GM23338 (cell line): ENCODE data around the gene STOX2. TPM values are rescaled to one million over a fixed set of nuclear protein-coding genes. Genes with fewer than 3 reads are reported as not detected.

Experiments
- ATAC-seq: fragments of 200-7000 bp; cut with Tn5 transposase; 3 replicates; pipeline ENCODE4 v1.9.1; 2020
- DNase-seq: peaks from one replicate; pipeline ENCODE4 v3.0.0-alpha.2; 2015; ENCODE audit warnings: low spot score
- H2AFZ ChIP-seq: fragments of 200-600 bp; sonication (generic); 2 replicates; pipeline ENCODE4 v1.8.0; 2016; ENCODE audit warnings: antibody characterized with exemption, mild to moderate bottlenecking, moderate library complexity
- H3F3A ChIP-seq: fragments of 200-600 bp; sonication (generic); replicated peaks from 2 replicates; pipeline ENCODE4 v1.8.0; 2017; ENCODE audit warnings: antibody characterized with exemption, mixed run types, low read depth
- H3K27ac ChIP-seq: fragments of 200-600 bp; sonication (generic); 2 replicates; pipeline ENCODE4 v1.6.1; 2016; ENCODE audit warnings: low read depth
- H3K27me3 ChIP-seq: fragments of 200-600 bp; sonication (generic); 2 replicates; pipeline ENCODE4 v1.8.0; 2016; ENCODE audit warnings: mild to moderate bottlenecking, mixed run types, moderate library complexity; ENCODE audit not compliant: insufficient read depth
- H3K36me3 ChIP-seq: fragments of 200-600 bp; sonication (generic); 2 replicates; pipeline ENCODE4 v1.8.0; 2016; ENCODE audit warnings: mild to moderate bottlenecking; ENCODE audit not compliant: insufficient read depth
- H3K4me1 ChIP-seq: fragments of 200-600 bp; sonication (generic); 2 replicates; pipeline ENCODE4 v1.8.0; 2016; ENCODE audit warnings: mild to moderate bottlenecking, moderate library complexity; ENCODE audit not compliant: insufficient read depth
- H3K4me2 ChIP-seq: fragments of 200-600 bp; sonication (generic); 2 replicates; pipeline ENCODE4 v1.7.1; 2017; ENCODE audit warnings: mixed run types
- H3K4me3 ChIP-seq: fragments of 200-600 bp; sonication (generic); 2 replicates; pipeline ENCODE4 v1.6.1; 2016; ENCODE audit warnings: mixed run types
- H3K79me2 ChIP-seq: fragments of 200-600 bp; sonication (generic); replicated peaks from 2 replicates; pipeline ENCODE4 v1.8.0; 2017; ENCODE audit warnings: mild to moderate bottlenecking; ENCODE audit not compliant: insufficient read depth
- H3K9me2 ChIP-seq: fragments of 200-600 bp; sonication (generic); 2 replicates; pipeline ENCODE4 v1.8.0; 2017; ENCODE audit not compliant: insufficient read depth
- H4K20me1 ChIP-seq: fragments of 200-600 bp; sonication (generic); replicated peaks from 2 replicates; pipeline ENCODE4 v1.8.0; 2017; ENCODE audit warnings: mild to moderate bottlenecking; ENCODE audit not compliant: insufficient read depth
- H3K27ac Mint-ChIP-seq: 2 replicates; pipeline ENCODE4 v1.8.0; 2020; ENCODE audit warnings: inconsistent platforms, mild to moderate bottlenecking, moderate library complexity, mixed read lengths
- H3K27me3 Mint-ChIP-seq: 3 replicates; pipeline ENCODE4 v1.8.0; 2022; ENCODE audit warnings: low read depth, mild to moderate bottlenecking, moderate library complexity, mixed read lengths, inconsistent platforms; ENCODE audit not compliant: insufficient read depth, poor library complexity
- H3K36me3 Mint-ChIP-seq: 3 replicates; pipeline ENCODE4 v1.8.0; 2021; ENCODE audit warnings: low read depth, mild to moderate bottlenecking, inconsistent platforms, moderate library complexity, mixed read lengths
- H3K4me1 Mint-ChIP-seq: 3 replicates; pipeline ENCODE4 v1.8.0; 2020; ENCODE audit warnings: mild to moderate bottlenecking, inconsistent platforms, mixed read lengths
- H3K4me3 Mint-ChIP-seq: 3 replicates; pipeline ENCODE4 v1.8.0; 2021; ENCODE audit warnings: moderate library complexity, mild to moderate bottlenecking, inconsistent platforms, mixed read lengths
- H3K9me3 Mint-ChIP-seq: 3 replicates; pipeline ENCODE4 v1.8.0; 2020; ENCODE audit warnings: moderate library complexity, mild to moderate bottlenecking, inconsistent platforms, mixed read lengths
- CREB1 ChIP-seq: fragments of 250-450 bp; sonication (Bioruptor Pico); IDR thresholded peaks from 2 replicates; pipeline ENCODE4 v1.5.0; 2020; ENCODE audit warnings: low read depth, mild to moderate bottlenecking, moderate library complexity
- EZH2 ChIP-seq: fragments of 200-600 bp; sonication (generic); IDR thresholded peaks from one replicate; pipeline ENCODE4 v1.8.0; 2017; ENCODE audit warnings: antibody characterized with exemption, mild to moderate bottlenecking, low read depth; ENCODE audit not compliant: unreplicated experiment
- EZH2phosphoT487 ChIP-seq: fragments of 200-600 bp; sonication (generic); IDR thresholded peaks from one replicate; pipeline ENCODE4 v1.8.1; 2018; ENCODE audit warnings: antibody characterized with exemption; ENCODE audit not compliant: unreplicated experiment
- NANOG ChIP-seq: IDR thresholded peaks from 2 replicates; pipeline ENCODE4 v1.6.1; 2016; ENCODE audit warnings: antibody characterized with exemption, borderline replicate concordance
- ZNF114 ChIP-seq: fragments of 250-450 bp; sonication (Bioruptor Pico); IDR thresholded peaks from 2 replicates; pipeline ENCODE4 v1.5.0; 2020; ENCODE audit warnings: mild to moderate bottlenecking, moderate library complexity
- ZNF331 ChIP-seq: fragments of 250-450 bp; sonication (Bioruptor Pico); IDR thresholded peaks from 2 replicates; pipeline ENCODE4 v1.5.0; 2020; ENCODE audit warnings: low read depth, mild to moderate bottlenecking, moderate library complexity
- ZNF462 ChIP-seq: fragments of 250-450 bp; sonication (Bioruptor Pico); IDR thresholded peaks from 2 replicates; pipeline ENCODE4 v1.5.0; 2020; ENCODE audit warnings: mild to moderate bottlenecking, moderate library complexity
- polyA plus RNA-seq: library from polyadenylated mRNA; unstranded; fragments of >200 nt; fragmentation: Nextera tagmentation; extraction: Ambion mirVana; gene quantifications from 2 replicates; pipeline ENCODE4 v1.2.1, GENCODE V29; 2016
- total RNA-seq: library from RNA; depleted of rRNA; stranded (reverse); fragments of >200 nt; shearing (Covaris generic); gene quantifications from 2 replicates; pipeline ENCODE4 v1.2.3, GENCODE V29; 2014
- TF ChIP-seq, protein P1 (sequence below), 2 experiments: fragments of 200-600 bp in 1 of 2; sonication (generic) in 1 of 2; conservative IDR thresholded peaks; 2 replicates each; pipeline versions ENCODE4 v1.5.1 to v1.6.1; 2016 to 2017; ENCODE audit warnings: antibody characterized with exemption in 2 of 2, low read depth in 2 of 2, mild to moderate bottlenecking in 2 of 2, moderate library complexity in 1 of 2

STOX2 gene
- total and polyA plus RNA-seq, 2 experiments from 2014 or later: 19.8 to 20.6 TPM

DNA sequence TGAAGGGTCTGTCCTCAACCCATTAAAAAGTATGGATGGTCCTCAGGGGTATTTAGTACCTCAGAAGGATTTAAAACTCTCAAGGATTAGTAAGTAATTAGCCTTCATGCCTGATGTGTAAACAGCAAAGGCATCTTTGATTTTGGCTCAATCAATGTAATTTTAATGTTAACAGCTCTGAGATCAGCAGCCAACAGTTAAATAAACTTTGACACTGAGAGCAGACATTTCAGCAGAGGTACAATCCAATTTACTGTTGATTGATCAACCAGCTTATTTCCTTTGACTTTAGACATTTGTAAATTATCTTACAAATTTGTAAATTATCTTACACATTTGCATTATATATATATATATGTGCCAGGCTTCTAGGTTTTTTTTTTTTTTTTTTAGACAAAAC, 36.9 kb downstream of the STOX2 start (continued):
- no peak for TF ChIP-seq CREB1
- TF ChIP-seq ZNF462: no peak

- Histone ChIP-seq H4K20me1 (peaks cover 7% of the 10 kb centered on the region; the same call in 1 of the 2 replicates), H3K79me2 (peaks cover 61% of the 10 kb centered on the region), H3F3A (no peaks in the 10 kb centered on the region), H3K27me3 (no peaks in the 10 kb centered on the region), H2AFZ (no peak overlapping the region), H3K36me3 (no peaks in the 10 kb centered on the region), H3K9me2 (no peaks in the 10 kb centered on the region), H3K4me3 (no peak overlapping the region), H3K4me2 (peak overlapping the region; percentile 34), H3K4me1 (peaks cover 20% of the 10 kb centered on the region), H3K27ac (peak overlapping the region; percentile 29)
- H3K27ac Mint-ChIP-seq: no peak overlapping the region
- peaks cover 23% of the 10 kb centered on the region for H3K4me1 Mint-ChIP-seq
- ATAC-seq: no peak; the same call in 2 of the 3 replicates
- DNase-seq: no peak
- no peak overlapping the region for H3K4me3 Mint-ChIP-seq
- H3K9me3 Mint-ChIP-seq: no peaks in the 10 kb centered on the region
- peaks cover 3% of the 10 kb centered on the region for H3K27me3 Mint-ChIP-seq
- no peaks in the 10 kb centered on the region for H3K36me3 Mint-ChIP-seq
- TF ChIP-seq, protein P1, sequence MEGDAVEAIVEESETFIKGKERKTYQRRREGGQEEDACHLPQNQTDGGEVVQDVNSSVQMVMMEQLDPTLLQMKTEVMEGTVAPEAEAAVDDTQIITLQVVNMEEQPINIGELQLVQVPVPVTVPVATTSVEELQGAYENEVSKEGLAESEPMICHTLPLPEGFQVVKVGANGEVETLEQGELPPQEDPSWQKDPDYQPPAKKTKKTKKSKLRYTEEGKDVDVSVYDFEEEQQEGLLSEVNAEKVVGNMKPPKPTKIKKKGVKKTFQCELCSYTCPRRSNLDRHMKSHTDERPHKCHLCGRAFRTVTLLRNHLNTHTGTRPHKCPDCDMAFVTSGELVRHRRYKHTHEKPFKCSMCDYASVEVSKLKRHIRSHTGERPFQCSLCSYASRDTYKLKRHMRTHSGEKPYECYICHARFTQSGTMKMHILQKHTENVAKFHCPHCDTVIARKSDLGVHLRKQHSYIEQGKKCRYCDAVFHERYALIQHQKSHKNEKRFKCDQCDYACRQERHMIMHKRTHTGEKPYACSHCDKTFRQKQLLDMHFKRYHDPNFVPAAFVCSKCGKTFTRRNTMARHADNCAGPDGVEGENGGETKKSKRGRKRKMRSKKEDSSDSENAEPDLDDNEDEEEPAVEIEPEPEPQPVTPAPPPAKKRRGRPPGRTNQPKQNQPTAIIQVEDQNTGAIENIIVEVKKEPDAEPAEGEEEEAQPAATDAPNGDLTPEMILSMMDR (conservative IDR thresholded peaks at IDR 0.05; ENCODE audit: low read depth in 2 of 2): no peak
- TF ChIP-seq ZNF114: no peak
- no peak for TF ChIP-seq NANOG
- no peak for TF ChIP-seq EZH2
- no peak for TF ChIP-seq ZNF462
- TF ChIP-seq EZH2phosphoT487: no peak
- TF ChIP-seq ZNF331 (CRISPR knock-in tag): no peak
These were observed 40.6 kb downstream of the STOX2 start for GRCh38 chr4:183945741-183946140.
